Small intestine (tissue), 7 donors: Measurements from ENCODE around the gene FAM72A. TPM values are rescaled to one million over a fixed set of nuclear protein-coding genes. Genes with fewer than 3 reads are reported as not detected.
"Not testable (repeated sequence)": the region's sequence is repeated elsewhere in the genome, so short reads cannot be mapped to it uniquely, and the experiment has no call there.

Experiments used
- DNase-seq, 2 donors: peaks; one replicate each; pipeline versions ENCODE4 v3.0.0 to v3.0.0-alpha.2; 2013
- FAIRE-seq: peaks from 2 replicates; lab custom pipeline; 2012; peaks lifted over from hg19 to GRCh38; lab: Jason Lieb, UNC
- H3K27ac ChIP-seq, 3 donors: one replicate each; pipeline ENCODE4 v1.5.1; 2013; ENCODE audit warnings: low read length in 2 of 3, mild to moderate bottlenecking in 2 of 3, control low read depth in 1 of 3, inconsistent platforms in 1 of 3, low read depth in 1 of 3, moderate library complexity in 1 of 3
- H3K27me3 ChIP-seq, 3 donors: one replicate each; pipeline ENCODE4 v1.6.1; 2013; ENCODE audit warnings: low read length in 3 of 3, inconsistent platforms in 1 of 3; ENCODE audit not compliant: control insufficient read depth in 3 of 3, insufficient read depth in 3 of 3
- H3K36me3 ChIP-seq, 3 donors: one replicate each; pipeline ENCODE4 v1.6.1; 2013; ENCODE audit warnings: low read length in 3 of 3, inconsistent platforms in 1 of 3, low read depth in 1 of 3, mild to moderate bottlenecking in 1 of 3, moderate library complexity in 1 of 3; ENCODE audit not compliant: control insufficient read depth in 3 of 3, insufficient read depth in 2 of 3
- H3K4me1 ChIP-seq, 3 donors: one replicate each; pipeline ENCODE4 v1.6.1; 2013; ENCODE audit warnings: low read length in 2 of 3, inconsistent platforms in 1 of 3, low read depth in 1 of 3, mild to moderate bottlenecking in 1 of 3, moderate library complexity in 1 of 3; ENCODE audit not compliant: control insufficient read depth in 3 of 3, insufficient read depth in 2 of 3
- H3K4me3 ChIP-seq, 3 donors: one replicate each; pipeline ENCODE4 v1.5.1; 2013; ENCODE audit warnings: low read length in 3 of 3, control low read depth in 1 of 3, inconsistent platforms in 1 of 3, low read depth in 1 of 3, mild to moderate bottlenecking in 1 of 3, moderate library complexity in 1 of 3
- H3K9me3 ChIP-seq, 2 donors: one replicate each; pipeline ENCODE4 v1.6.1; 2013; ENCODE audit warnings: low read depth in 1 of 2, low read length in 1 of 2; ENCODE audit not compliant: control insufficient read depth in 2 of 2, insufficient read depth in 1 of 2
- WGBS, 3 donors: extraction: QIAGEN DNeasy Blood & Tissue Kit; methylation state at CpG; one replicate each; pipeline ENCODE4 v1.1.7; 2013; 5-methylcytosine and 5-hydroxymethylcytosine counted together
- polyA plus RNA-seq, 4 donors: library from polyadenylated mRNA; stranded (reverse) in 3 of 4; unstranded in 1 of 4; fragments of 200-250 nt in 3 of 4; fragments of 120-200 nt in 1 of 4; gene quantifications; one replicate each; pipeline versions ENCODE4 v1.2.1 to v1.2.3, GENCODE V29; 2013
- donor health status: healthy with polysubstance abuse.
- donor health status: control.
- donor health status: control.
- donor health status: Bipolar disorder and iron deficiency.
- donor health status: healthy.

Gene FAM72A
- polyA plus RNA-seq, 4 donors = 1.6 to 5.7 (median 2.0) TPM

GRCh38 chr1:206167350-206168029 lies 35.1 kb downstream of the FAM72A start:
- not testable (repeated sequence) for H3K36me3 ChIP-seq, H3K9me3 ChIP-seq, H3K4me1 ChIP-seq, DNase-seq, FAIRE-seq, H3K4me3 ChIP-seq, H3K27ac ChIP-seq, H3K27me3 ChIP-seq
- WGBS, 3 donors = 25 to 29% (median 28%) methylated on average over 4 of the region's 10 CpGs

GRCh38 chr1:206145771-206146290 lies 56.8 kb downstream of the FAM72A start:
- H3K27ac ChIP-seq = no peak overlapping the region
- H3K36me3 ChIP-seq = no peaks in the 10 kb centered on the region
- WGBS, 3 donors = 70 to 74% (median 72%) methylated on average over 3 of the region's 3 CpGs
- H3K4me3 ChIP-seq = no peak overlapping the region
- H3K27me3 ChIP-seq = no peaks in the 10 kb centered on the region
- no peak for FAIRE-seq
- DNase-seq = no peak
- peaks cover 0 to 6% (median 0%) of the 10 kb centered on the region in 3 donors for H3K4me1 ChIP-seq
- peaks cover 0 to 8% of the 10 kb centered on the region in 2 donors for H3K9me3 ChIP-seq

- H3K27me3 ChIP-seq = no peaks in the 10 kb centered on the region
- H3K9me3 ChIP-seq = peaks cover 0 to 4% of the 10 kb centered on the region in 2 donors
- peak in 1 of 2 donors; percentile 91 for DNase-seq
- H3K27ac ChIP-seq = no peak overlapping the region
- WGBS, 3 donors = 13 to 55% (median 25%) methylated on average over 2 of the region's 2 CpGs
- no peak overlapping the region for H3K4me3 ChIP-seq
- H3K36me3 ChIP-seq = no peaks in the 10 kb centered on the region
- peak; percentile 23 for FAIRE-seq
- peaks cover 0 to 6% (median 0%) of the 10 kb centered on the region in 3 donors for H3K4me1 ChIP-seq
Measured at GRCh38 chr1:206144605-206145004, 58.0 kb downstream of the FAM72A start.

- no peak overlapping the region for H3K27ac ChIP-seq
- DNase-seq (no peak), FAIRE-seq (no peak)
- no peaks in the 10 kb centered on the region for H3K27me3 ChIP-seq
- no peak overlapping the region for H3K4me3 ChIP-seq
- H3K36me3 ChIP-seq = no peaks in the 10 kb centered on the region
- H3K9me3 ChIP-seq = peaks cover 0 to 4% of the 10 kb centered on the region in 2 donors
- 82 to 88% (median 85%) methylated on average over 15 of the region's 15 CpGs for WGBS, 3 donors
- peaks cover 0 to 6% (median 0%) of the 10 kb centered on the region in 3 donors for H3K4me1 ChIP-seq
Measured at GRCh38 chr1:206143537-206144172, 59.0 kb downstream of the FAM72A start.

- FAIRE-seq (no peak), DNase-seq (no peak)
- Histone ChIP-seq H3K27me3 (peaks cover 0 to 2% (median 0%) of the 10 kb centered on the region in 3 donors), H3K36me3 (no peaks in the 10 kb centered on the region), H3K4me1 (peaks cover 0 to 6% (median 0%) of the 10 kb centered on the region in 3 donors), H3K9me3 (no peaks in the 10 kb centered on the region), H3K27ac (no peak overlapping the region), H3K4me3 (no peak overlapping the region)
- WGBS, 3 donors = 70 to 85% (median 73%) methylated on average over 2 of the region's 2 CpGs
Measured at GRCh38 chr1:206142770-206143169, 59.9 kb downstream of the FAM72A start.

- no peak for FAIRE-seq
- Histone ChIP-seq H3K27me3 (peaks cover 0 to 2% (median 0%) of the 10 kb centered on the region in 3 donors), H3K36me3 (no peaks in the 10 kb centered on the region), H3K4me1 (peaks cover 0 to 6% (median 0%) of the 10 kb centered on the region in 3 donors), H3K27ac (no peak overlapping the region), H3K4me3 (no peak overlapping the region), H3K9me3 (no peaks in the 10 kb centered on the region)
- no peak for DNase-seq
- WGBS, 3 donors = 83 to 85% (median 83%) methylated on average over 3 of the region's 3 CpGs
Measured at GRCh38 chr1:206142011-206142410, 60.6 kb downstream of the FAM72A start.

GRCh38 chr1:206136241-206136640 lies 66.4 kb downstream of the FAM72A start:
- H3K4me1 ChIP-seq = peaks cover 0 to 8% (median 0%) of the 10 kb centered on the region in 3 donors
- WGBS, 3 donors = 31 to 38% (median 34%) methylated on average over 2 of the region's 2 CpGs
- DNase-seq = no peak

More at GRCh38 chr1:206136241-206136640, 66.4 kb downstream of the FAM72A start:
- FAIRE-seq = no peak
- Histone ChIP-seq H3K4me3 (no peak overlapping the region), H3K27ac (no peak overlapping the region), H3K27me3 (peaks cover 0 to 2% (median 0%) of the 10 kb centered on the region in 3 donors), H3K36me3 (no peaks in the 10 kb centered on the region), H3K9me3 (no peaks in the 10 kb centered on the region)
